Ishikawa (cell line): ENCODE results near the gene LOC101059915.
"Not testable (repeated sequence)": the region's sequence is repeated elsewhere in the genome, so short reads cannot be mapped to it uniquely, and the experiment has no call there.

Experiments
- CEBPB ChIP-seq: IDR thresholded peaks from 2 replicates; pipeline ENCODE4 v1.6.1; 2012
- CREB1 ChIP-seq: IDR thresholded peaks from 2 replicates; pipeline ENCODE4 v1.6.1; 2012; ENCODE audit warnings: low read depth
- EGR1 ChIP-seq: IDR thresholded peaks from 2 replicates; pipeline ENCODE4 v1.6.1; 2012
- EP300 ChIP-seq: IDR thresholded peaks from 2 replicates; pipeline ENCODE4 v1.6.1; 2012; ENCODE audit warnings: borderline replicate concordance
- FOXM1 ChIP-seq: IDR thresholded peaks from 2 replicates; pipeline ENCODE4 v1.6.1; 2012; ENCODE audit warnings: low read depth, borderline replicate concordance
- NFIC ChIP-seq: IDR thresholded peaks from 2 replicates; pipeline ENCODE4 v1.6.1; 2012
- RAD21 ChIP-seq: IDR thresholded peaks from 2 replicates; pipeline ENCODE4 v1.6.1; 2012; ENCODE audit warnings: low read depth
- REST ChIP-seq: IDR thresholded peaks from 2 replicates; pipeline ENCODE4 v1.6.1; 2012; ENCODE audit warnings: low read depth, mild to moderate bottlenecking
- TAF1 ChIP-seq: IDR thresholded peaks from 2 replicates; pipeline ENCODE4 v1.6.1; 2012; ENCODE audit warnings: low read depth, mild to moderate bottlenecking
- TEAD4 ChIP-seq: IDR thresholded peaks from 2 replicates; pipeline ENCODE4 v1.6.1; 2012
- YY1 ChIP-seq: IDR thresholded peaks from 2 replicates; pipeline ENCODE4 v1.6.1; 2012; ENCODE audit warnings: low read depth
- ZBTB7A ChIP-seq: IDR thresholded peaks from 2 replicates; pipeline ENCODE4 v1.6.1; 2012; ENCODE audit warnings: low read depth
- TF ChIP-seq, protein P1 (sequence below): IDR thresholded peaks from 2 replicates; pipeline ENCODE4 v1.6.1; 2012

The LOC101059915 gene

DNA sequence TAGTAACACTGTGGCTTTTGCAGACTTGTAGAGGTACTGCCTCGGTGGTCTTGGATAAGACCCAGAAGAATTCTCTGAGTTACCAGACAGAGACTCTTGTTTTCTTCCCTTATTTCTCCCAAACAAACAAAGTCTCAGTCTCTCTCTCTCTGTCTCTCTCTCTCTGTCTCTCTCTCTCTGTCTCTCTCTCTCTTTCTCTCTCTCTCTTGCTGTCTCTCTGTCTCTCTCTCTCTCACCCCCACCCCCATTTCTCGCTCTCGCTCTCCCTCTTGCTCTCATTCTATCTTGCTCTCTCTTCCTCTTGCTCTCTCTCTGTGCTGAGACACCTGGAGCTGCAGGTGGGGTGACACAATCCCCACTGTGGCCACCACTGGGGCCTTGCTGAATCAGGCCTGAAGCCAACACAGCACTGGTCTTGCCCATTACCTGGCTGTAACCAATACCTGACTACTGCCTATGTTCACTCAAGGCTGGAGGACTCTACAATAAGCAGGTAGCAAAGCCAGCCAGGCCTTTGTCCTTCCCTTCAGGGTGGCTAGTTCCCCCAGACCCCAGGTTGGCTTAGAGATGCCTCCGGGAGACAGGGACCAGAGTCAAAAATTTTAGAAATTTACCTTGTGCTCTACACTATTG lies 12.3 kb downstream of the LOC101059915 start:
- TF ChIP-seq EGR1, result no peak
- no peak for TF ChIP-seq NFIC
- TF ChIP-seq FOXM1, result no peak
- no peak for TF ChIP-seq TEAD4
- TF ChIP-seq EP300, result no peak
- TF ChIP-seq REST, result no peak
- TF ChIP-seq CREB1, result no peak
- TF ChIP-seq CEBPB, result no peak
- no peak for TF ChIP-seq RAD21
- no peak for TF ChIP-seq TAF1
- TF ChIP-seq ZBTB7A, result no peak
- no peak for TF ChIP-seq YY1
- TF ChIP-seq, protein P1, sequence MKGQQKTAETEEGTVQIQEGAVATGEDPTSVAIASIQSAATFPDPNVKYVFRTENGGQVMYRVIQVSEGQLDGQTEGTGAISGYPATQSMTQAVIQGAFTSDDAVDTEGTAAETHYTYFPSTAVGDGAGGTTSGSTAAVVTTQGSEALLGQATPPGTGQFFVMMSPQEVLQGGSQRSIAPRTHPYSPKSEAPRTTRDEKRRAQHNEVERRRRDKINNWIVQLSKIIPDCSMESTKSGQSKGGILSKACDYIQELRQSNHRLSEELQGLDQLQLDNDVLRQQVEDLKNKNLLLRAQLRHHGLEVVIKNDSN, result no peak

DNA sequence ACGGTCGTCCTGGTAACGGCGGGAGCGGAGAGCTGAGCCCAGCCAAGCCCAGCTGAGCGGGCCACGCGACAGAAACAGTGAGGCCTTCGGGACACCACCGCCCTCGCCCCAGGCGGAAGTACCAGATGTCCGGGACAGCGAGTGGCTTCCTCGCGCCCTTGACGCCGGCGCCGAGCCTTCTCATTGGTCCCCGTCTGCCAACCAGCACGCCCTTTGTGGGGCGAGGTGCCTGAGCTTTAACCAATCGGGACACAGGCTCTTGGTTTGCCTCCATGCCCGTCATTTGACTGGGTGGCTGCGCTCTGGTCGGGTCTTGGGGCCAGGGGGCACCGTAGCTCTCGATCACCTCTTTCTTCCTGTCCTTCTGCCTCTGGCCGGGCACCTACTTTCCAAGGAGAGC lies 50.8 kb downstream of the LOC101059915 start, which contains the start of gene CXorf49:
Gene CXorf49, minus strand, starts transcription at position 101 of the 400 bp plus-strand sequence. CDS start 134 bp downstream, outside the sequence.
- not testable (repeated sequence) for TF ChIP-seq YY1, FOXM1, TAF1
